HG02981 (cell line): ENCODE measurements around the gene ZNF609.
"Not testable (repeated sequence)": the region's sequence is repeated elsewhere in the genome, so short reads cannot be mapped to it uniquely, and the experiment has no call there.

ENCODE experiments used
- ATAC-seq: cut with Tn5 transposase; IDR thresholded peaks from one replicate; pipeline ENCODE4 v1.9.1; 2021; ENCODE audit warnings: mild to moderate bottlenecking, moderate library complexity; ENCODE audit not compliant: unreplicated experiment

Gene ZNF609

DNA sequence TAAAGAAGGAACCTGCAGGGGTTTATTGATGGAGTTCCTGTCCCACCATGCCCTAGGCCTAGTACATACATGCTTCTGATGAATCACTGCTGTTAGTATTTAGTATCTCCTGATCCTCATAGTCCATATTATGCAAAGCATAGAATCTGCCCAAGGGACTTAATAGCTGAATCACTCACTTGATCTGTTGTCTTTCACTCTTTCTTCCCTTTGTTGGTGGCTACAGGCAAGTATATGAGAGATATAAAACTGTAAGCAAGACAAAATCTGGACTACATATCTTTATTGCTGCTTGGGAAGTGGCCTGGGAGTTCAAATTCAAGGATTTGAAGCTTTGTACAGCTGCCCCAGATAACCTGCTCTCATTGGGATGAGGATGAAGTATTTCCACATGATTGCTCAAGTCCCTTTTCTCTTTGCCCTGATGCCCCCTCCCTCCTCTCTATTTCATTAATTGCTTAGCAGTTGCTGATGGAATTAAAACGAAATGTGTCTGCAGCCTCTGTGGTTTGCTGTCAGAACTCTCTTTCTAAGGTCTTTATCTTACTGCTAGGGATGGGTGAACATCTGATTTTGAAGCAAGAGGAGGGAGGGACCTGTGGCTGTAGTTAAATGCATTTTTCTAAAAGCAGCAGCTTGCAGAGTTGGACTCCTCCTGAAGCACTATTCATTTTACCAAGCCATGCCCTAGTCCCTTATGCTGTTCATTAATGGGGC, 114.1 kb downstream of the ZNF609 start:
- no peak for ATAC-seq

DNA sequence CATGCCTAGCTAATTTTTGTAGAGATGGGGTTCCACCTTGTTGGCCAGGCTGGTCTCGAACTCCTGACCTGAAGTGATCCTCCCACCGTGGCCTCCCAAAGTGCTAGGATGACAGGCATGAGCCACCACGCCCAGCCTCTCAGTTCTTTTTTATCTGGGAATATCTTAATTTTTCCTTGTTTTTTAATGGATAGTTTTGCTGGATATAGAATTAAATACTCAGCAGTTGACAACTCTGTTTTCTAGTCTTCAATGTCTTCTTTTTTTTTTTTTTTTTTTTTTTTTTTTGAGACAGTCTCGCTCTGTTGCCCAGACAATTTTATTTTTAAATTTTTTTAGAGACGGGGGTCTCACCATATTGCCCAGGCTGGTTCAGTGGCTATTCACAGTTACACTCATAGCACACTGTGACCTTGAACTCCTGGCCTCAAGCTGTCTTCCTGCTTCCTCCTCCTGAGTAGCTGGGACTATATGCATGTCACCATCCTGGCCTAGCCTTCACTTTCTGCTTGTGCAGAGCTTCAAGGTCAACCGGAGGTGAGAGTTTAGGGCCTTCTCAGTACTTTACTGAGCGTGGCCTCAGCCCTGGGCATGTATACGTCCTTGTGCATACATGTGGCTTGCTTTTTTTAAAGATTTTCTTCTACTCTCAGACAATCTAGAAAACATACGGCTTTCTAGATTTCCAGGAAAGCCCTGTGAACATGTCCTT, 120.5 kb downstream of the ZNF609 start:
- ATAC-seq: no peak

DNA sequence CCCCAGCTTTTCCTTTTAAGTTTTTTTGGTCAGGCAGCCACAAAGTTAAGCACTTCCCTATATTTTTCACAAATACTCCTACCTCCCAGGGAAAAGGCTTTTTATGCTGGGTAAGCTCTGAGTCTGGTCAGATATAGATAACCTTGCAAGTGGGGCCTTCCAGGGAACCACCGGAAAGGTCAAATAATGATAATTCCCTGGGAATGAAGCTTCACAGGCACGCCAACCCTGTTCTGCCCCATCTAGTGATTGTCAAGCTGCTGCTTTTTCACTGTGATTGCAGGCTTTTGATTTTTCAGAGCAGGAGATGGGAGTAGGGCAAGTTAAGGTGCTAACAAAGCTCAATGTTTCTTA, 121.0 kb downstream of the ZNF609 start:
- ATAC-seq: no peak

DNA sequence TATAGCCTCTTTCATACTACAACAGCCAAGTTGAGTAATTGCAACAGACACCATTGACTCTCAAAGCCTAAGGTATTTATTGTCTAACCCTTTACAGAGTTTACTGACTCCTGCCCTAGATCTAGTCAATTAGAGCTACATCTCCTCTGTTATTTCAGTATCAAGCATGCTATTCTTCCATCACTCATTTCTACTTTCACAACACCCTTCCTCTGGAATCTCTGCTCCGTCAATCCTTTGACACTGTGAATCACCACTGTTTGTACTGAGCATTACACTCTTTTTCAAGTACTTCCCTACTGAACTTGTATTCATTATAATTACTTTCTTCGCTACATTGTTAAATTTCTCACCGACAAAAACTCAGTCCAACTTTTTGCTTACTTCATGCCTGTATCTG, 121.8 kb downstream of the ZNF609 start:
- no peak for ATAC-seq

DNA sequence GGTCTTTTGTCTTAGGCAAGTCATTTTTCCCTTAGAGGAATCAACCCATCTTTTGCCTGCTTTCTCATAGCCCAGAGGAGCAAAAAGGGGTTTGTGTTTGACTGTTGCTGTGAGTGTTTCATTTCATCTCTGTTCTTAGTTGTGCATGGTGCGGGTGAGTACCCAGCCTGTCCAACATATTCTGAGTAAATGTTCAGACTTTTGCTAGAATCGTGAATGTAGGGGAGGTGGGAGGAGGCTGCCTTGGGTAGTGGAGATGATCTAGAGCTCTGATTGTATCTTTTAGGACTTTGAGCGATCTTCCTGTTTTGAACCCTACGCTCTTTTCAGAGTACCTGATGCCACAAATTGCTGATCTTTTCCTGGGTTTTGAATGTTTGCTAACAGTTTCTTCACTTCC, 123.1 kb downstream of the ZNF609 start:
- ATAC-seq: no peak

DNA sequence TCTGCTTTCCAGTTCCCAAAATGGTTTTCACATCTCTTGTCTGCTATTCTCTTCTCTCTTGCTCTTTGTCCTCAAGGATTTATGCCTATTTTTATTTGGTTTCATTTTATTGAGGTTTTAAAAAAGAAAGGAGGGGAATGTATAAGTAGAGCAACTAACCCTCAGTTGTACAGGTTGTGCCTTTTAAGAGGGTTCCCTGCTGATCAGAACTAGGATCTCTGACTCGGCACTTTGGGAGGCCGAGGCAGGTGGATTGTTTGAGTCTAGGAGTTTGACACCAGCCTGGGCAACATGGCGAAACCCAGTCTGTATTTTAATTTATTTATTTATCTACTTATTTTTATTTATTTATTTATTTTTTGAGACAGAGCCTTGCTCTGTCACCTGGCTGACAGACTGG, 123.6 kb downstream of the ZNF609 start:
- ATAC-seq: no peak

DNA sequence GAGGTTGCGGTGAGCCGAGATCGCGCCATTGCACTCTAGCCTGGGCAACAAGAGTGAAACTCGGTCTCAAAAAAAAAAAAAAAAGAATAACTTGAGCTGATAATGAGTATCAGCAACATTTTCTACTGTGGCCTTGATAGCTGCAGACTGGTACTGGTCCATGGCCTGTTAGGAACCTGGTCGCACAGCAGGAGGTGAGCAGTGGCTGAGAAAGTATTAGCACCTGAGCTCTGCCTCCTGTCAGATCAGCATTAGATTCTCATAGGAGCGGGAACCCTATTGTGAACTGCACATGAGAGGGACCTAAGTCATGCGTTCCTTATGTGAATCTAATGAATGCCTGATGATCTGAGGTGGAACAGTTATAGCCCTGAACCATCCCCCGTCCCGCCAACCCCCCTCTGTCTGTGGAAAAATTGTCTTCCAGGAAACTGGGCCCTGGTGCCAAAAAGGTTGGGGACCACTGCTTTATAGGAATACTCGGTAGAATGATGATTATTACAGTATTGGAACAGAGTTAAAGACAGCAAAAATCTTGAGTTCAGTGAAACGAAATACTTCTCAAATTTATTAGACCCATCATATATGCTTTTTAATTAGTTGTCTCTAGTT, 126.0 kb downstream of the ZNF609 start:
- no peak for ATAC-seq

DNA sequence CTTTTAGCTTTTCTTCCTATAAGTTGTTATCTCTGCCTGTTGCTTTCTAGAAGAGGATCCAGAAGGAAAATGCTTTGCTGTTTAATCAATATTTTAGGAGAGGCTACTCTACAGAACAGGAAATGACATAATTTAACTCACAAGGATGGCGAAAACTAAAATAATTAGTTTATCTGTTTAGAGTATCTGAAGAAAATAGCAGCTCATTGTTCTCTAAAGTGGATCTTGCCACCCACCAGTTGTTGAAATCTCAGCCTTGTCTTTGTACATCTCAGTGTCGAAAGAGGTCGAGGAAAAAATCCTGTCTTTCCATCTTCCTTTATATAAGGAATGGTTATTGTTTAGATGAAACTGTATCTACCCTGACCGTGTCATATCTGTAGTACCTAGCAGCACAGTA, 126.6 kb downstream of the ZNF609 start:
- no peak for ATAC-seq

DNA sequence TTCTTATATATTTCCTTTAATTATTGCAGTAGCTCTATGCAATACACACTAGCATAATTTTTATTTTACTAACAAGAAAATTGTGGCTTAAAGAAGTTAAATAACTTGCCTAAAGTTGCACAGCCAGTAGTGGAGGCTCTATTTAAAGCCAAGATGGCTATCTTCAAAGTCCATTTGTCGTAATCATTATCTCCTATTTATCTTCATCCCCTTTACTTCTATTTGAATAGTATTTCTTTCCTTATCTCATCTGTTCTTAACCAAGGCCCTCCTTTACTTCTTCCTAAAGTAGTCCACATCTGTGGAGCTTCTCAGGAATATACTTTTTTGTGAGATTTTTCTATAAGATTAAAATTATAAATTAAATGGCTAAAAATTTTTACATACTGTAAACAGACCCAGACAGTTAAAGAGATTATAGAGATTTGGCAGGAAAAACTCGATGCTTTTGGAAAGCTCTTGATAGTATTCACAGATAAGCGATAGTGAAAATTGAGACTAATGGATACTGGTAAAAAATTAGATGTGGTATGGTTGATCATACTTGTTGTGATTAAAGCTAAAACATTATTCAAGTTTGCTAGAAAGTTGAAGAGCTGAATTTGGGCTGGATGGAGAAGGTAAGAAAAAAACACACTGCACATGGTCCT, 129.2 kb downstream of the ZNF609 start:
- ATAC-seq: no peak

DNA sequence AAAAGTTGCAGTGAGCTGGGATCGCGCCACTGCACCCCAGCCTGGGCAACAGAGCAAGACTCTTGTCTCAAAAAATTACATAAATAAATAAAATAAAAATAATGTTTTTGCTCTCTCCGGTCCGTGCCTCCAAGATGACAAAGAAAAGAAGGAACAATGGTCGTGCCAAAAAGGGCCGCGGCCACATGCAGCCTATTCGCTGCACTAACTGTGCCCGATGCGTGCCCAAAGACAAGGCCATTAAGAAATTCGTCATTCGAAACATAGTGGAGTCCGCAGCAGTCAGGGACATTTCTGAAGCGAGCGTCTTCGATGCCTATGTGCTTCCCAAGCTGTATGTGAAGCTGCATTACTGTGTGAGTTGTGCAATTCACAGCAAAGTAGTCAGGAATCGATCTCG, 132.5 kb downstream of the ZNF609 start:
- not testable (repeated sequence) for ATAC-seq

DNA sequence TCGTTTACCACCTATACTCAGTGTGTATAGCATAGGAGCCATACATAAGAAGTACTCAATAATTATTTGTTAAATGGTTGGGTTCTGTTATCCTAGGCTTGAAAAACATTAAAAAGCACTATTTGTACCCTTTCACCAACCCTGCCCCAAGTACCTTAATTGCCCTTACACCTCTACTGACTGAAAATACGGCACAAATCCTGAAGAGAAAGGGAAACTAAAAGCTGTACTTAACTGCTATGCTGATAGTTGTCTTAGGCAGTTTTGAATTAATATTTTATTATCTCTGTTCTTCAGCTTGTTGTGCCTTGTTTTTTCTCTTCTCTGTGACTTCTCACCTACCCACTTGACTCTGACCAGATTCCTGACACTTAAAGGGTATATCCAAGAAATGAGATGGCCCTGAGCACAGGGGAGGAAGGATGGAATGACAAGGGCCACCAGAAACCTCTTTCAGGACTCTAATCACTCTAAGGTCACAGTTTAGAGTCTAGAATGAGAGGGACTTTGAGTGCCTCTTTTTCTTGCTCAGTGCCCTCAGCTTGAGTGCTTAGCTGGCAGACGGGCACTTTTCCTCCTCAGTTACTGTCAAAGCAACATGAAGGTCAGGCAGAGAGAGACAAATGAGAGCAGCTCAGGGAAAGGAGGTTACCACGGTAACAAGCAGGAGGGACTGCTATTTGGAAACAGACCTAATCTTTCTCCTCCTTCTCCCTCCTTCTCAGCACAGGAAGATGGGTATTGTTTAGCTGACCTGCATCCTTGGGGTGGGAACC, 136.5 kb downstream of the ZNF609 start:
- ATAC-seq: no peak

DNA sequence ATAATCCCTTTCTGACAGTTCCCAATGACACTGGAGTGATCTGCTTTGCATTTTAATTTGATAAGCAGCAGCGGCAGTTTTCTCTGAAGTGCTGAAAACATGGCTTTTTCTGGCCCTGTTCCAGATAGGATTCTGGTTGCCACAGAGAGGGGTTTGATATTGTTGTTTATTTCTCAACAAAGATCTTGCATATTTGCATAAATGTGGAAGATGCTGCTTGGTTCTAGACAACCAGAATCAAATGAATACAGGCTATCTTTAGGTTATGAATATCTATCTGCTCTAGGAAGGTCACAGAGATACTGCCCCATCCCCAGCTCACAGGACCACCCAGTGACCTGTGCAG, 137.1 kb downstream of the ZNF609 start:
- ATAC-seq: no peak

DNA sequence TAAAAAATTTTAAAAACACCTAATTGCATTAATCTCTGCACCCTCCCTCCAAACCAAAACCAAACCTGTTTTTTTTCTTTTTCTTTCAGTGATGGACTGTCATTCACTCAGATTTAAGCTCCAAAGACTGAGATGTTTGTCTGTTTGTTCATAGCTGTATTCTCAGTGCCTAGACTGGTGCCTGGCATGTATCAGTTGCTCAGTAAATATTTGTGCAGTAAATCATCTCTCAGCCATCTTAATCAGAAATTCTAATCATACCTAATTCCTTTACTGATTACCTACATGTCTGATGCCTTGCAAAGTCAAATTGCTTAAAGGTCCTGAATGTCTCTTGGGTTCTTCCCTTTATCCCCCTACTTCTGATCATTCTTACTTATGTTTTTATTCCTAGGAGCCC, 138.8 kb downstream of the ZNF609 start:
- ATAC-seq: no peak

DNA sequence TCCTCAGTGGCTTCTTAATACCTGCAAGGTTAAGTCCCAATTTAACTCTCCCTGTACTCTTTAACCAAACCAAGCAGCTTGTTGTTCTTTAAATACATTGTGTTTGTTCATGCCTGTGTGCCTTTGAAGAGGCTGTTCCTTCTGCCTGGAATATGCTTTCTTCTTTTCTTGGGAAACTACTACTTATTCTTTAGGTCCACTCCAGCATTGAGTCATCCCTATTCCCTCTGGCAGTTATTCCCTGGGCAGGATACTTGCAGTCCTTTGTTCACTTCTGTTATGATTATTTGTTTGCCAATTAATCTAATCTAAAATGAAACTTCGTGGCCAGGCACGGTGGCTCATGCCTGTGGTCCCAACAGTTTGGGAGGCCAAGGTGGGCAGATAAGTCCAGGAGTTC, 139.3 kb downstream of the ZNF609 start:
- no peak for ATAC-seq

DNA sequence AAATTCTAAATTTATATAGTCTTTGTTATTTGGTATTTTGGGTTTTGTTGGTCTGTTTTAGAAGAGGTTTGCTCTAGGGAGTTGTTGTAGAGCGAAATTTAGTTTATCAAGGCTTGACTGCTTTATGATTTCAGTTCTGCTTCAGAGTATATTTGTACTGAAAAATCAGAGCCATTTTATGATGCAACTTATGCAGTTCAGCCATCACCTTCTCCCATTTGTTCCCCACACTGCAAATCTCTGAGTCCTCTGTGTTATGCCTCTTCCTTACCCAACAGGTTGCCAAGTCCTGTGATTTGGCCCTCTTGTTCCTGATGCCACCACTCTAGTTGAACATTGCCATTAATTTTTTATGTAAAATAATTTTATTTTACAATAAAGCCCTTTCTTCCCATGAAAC, 140.4 kb downstream of the ZNF609 start:
- ATAC-seq: no peak

DNA sequence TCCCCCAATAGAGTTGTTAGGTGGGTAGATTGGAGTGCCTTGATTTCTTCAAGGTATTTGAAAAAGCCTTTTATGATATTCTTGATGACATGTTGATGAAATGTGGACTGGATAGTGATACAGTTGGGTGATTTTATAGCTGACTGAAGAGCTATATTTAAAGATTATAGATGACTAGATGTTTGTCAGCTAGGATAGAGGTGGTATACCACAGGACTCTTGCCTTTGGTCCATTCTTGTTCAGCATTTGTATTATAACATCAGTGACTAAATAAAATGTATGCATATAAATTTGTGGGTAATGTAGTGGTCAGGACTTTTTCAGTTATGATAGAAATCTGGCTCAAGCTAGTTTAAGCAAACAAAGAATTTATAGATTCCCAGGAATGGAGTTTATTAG, 143.9 kb downstream of the ZNF609 start:
- ATAC-seq: no peak

DNA sequence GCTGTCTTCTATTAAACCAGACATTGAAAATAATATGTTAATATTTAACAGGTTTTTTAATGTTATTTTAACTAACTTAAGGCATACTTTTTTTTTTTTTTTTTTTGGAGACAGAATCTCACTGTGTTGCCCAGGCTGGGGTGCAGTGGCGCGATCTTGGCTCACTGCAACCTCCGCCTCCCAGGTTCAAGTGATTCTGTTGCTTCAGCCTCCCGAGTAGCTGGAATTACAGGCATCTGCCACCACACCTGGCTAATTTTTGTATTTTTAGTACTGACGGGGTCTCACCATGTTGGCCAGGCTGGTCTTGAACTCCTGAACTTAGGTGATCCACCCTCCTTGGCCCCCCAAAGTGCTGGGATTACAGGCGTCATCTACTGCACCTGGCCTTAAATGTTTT, 147.0 kb downstream of the ZNF609 start:
- not testable (repeated sequence) for ATAC-seq

DNA sequence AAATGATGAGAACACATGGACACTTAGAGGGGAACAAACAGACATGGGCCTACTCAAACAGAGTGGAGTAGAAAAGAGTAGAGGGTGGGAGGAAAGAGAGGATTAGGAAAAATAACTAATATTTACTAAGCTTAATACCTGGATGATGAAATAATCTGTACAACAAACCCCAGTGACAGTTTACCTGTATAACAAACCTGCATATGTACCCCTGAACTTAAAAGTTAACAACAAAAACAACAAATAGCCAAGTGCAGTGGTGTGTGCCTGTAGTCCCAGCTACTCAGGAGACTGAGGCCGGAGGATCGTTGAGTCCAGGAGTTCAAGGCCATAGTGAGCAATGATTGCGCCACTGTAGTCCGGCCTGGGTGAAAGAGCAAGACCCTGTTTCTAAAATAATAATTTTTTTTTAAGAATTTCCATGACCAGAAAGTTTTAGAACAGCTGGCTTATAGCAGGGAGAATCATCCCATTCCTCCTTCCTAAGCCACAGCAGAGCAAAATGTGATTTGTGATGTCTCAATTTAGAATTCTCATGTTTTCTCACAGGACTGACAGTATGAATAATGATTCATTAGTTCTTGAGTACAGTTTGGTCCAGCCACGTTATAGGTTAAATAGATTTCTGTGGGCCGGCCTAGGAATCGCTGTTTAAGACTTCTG, 150.0 kb downstream of the ZNF609 start:
- no peak for ATAC-seq

DNA sequence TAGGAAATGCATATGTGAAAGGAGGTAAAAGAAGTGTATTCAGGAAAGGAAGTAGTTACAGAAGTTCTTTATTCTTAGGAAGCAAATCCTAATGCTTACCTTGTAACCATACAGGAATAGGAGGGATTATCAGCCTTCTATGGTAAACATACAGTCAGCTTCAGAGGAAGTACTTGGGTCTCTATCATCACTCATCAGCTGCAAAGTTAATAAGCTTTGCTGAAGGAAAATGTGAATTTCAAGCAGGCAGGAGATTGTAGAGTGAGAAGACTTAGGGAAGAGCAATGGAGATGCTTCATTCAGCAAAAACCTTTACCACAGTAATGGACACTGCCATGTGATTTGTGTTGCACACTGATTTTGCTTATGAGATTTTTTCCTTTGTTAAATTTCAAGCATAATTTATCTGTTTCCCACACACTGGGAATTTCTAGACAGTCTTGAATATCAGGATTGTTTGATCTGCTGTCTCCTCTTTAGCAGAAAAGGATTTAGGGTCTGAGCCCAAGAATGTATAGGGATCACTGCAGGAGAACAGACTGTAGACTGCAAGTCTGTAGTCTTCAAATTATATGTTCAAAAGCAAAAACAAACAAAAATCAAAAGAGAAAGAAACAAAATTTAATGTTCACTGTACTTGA, 150.8 kb downstream of the ZNF609 start:
- ATAC-seq: no peak

DNA sequence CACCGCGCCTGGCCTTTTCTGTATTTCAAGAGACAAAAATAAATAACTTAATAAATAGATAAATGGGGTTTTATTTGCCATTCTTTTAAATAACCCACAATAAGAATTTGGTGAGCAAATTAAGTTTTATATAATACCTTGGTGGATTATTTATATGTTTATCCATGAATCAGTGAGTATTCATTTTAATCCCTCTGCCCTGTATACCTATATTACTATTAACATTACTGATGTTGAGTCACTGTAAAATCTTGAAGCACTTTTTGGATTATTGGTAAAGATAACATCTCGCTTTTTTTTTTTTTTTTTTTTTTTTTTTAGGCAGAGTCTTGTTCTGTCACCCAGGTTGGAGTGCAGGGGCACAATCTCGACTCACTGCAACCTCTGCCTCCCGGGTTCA, 154.1 kb downstream of the ZNF609 start:
- no peak for ATAC-seq
